ENCODE measurements around the gene SREK1.

SREK1 gene

DNA sequence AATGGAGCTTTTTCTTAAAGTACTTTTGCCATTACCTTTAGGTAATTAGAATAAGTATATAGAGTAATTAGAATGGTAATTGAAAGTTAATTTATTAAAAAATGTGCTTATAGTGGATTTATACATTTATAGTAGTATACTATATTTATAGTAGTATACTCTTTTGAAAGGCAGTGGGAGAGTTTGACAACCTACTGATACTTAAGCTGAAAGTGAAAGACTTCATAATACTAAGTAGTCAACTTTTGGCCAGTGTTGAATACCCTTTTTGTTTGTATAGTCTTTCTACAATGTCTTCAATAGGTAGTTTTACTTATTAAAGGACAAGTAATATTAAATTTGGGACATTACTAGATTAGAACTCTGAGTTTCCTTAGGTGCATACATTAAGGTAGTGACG, 12.9 kb downstream of the SREK1 start:
- Histone ChIP-seq H3F3A (ENCODE audit: insufficient read depth) (peaks cover 20% of the 10 kb centered on the region; the same call in 1 of the 2 replicates), H3K27ac (ENCODE audit: low read depth, low read length) (no peak overlapping the region), H3K9me3 (ENCODE audit: insufficient read depth, low read length) (no peaks in the 10 kb centered on the region), H4K20me1 (ENCODE audit: low read depth, low read length) (peaks cover 37% of the 10 kb centered on the region), H3K4me2 (ENCODE audit: low read depth, low read length, poor library complexity, severe bottlenecking) (no peak overlapping the region), H3K9me2 (replicated peaks; ENCODE audit: insufficient read depth, low read length) (no peaks in the 10 kb centered on the region), H2AFZ (ENCODE audit: low read depth, low read length, severe bottlenecking) (no peak overlapping the region), H3K36me3 (ENCODE audit: low read length) (peaks cover 71% of the 10 kb centered on the region), H3K27me3 (ENCODE audit: low read length) (no peaks in the 10 kb centered on the region), H3K79me2 (ENCODE audit: insufficient read depth, low read length) (peaks cover 57% of the 10 kb centered on the region), H3K4me3 (ENCODE audit: insufficient read depth, low read length, poor library complexity, severe bottlenecking) (no peak overlapping the region), H3K9ac (ENCODE audit: low read length) (no peak overlapping the region)
- TF ChIP-seq, protein P1, sequence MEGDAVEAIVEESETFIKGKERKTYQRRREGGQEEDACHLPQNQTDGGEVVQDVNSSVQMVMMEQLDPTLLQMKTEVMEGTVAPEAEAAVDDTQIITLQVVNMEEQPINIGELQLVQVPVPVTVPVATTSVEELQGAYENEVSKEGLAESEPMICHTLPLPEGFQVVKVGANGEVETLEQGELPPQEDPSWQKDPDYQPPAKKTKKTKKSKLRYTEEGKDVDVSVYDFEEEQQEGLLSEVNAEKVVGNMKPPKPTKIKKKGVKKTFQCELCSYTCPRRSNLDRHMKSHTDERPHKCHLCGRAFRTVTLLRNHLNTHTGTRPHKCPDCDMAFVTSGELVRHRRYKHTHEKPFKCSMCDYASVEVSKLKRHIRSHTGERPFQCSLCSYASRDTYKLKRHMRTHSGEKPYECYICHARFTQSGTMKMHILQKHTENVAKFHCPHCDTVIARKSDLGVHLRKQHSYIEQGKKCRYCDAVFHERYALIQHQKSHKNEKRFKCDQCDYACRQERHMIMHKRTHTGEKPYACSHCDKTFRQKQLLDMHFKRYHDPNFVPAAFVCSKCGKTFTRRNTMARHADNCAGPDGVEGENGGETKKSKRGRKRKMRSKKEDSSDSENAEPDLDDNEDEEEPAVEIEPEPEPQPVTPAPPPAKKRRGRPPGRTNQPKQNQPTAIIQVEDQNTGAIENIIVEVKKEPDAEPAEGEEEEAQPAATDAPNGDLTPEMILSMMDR (IDR thresholded peaks at IDR 0.05; ENCODE audit: insufficient read depth, low read length, poor library complexity, severe bottlenecking) = no peak
- TF ChIP-seq EZH2phosphoT487 (conservative IDR thresholded peaks at IDR 0.05; ENCODE audit: low read length) = no peak

DNA sequence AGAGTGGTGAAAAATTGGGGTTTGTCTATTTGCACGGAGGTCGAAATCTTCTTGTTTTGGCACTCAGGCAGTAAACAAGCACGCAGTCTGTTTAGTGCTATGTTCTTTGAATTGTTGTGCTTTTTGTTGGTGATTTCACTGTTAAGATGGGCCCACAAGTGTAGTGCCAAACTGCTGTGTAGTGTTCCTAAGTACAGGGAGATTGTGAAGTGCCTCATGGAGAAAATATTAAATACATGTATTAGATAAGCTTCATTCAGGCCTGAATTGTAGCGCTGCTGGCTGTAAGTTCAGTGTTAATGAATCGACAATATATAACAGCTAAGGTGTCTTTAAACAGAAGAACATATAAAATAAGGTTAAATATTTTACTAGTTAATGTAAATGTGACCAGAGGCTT, 17.3 kb downstream of the SREK1 start:
- Histone ChIP-seq H3K27me3 (ENCODE audit: low read length) (no peaks in the 10 kb centered on the region), H3K9me2 (replicated peaks; ENCODE audit: insufficient read depth, low read length) (no peaks in the 10 kb centered on the region), H3K4me2 (ENCODE audit: low read depth, low read length, poor library complexity, severe bottlenecking) (no peak overlapping the region), H3K79me2 (ENCODE audit: insufficient read depth, low read length) (peaks cover 14% of the 10 kb centered on the region; the same call in 1 of the 2 replicates), H2AFZ (ENCODE audit: low read depth, low read length, severe bottlenecking) (no peak overlapping the region), H3F3A (ENCODE audit: insufficient read depth) (0 out of 2 replicates have a peak, but pooled peaks cover 5% of the 10 kb centered on the region), H3K4me3 (ENCODE audit: insufficient read depth, low read length, poor library complexity, severe bottlenecking) (no peak overlapping the region), H4K20me1 (ENCODE audit: low read depth, low read length) (peaks cover 1% of the 10 kb centered on the region; the same call in 1 of the 2 replicates), H3K27ac (ENCODE audit: low read depth, low read length) (no peak overlapping the region), H3K9ac (ENCODE audit: low read length) (no peak overlapping the region), H3K9me3 (ENCODE audit: insufficient read depth, low read length) (no peaks in the 10 kb centered on the region), H3K36me3 (ENCODE audit: low read length) (peaks cover 72% of the 10 kb centered on the region)
- TF ChIP-seq, protein P1 (IDR thresholded peaks at IDR 0.05; ENCODE audit: insufficient read depth, low read length, poor library complexity, severe bottlenecking) = no peak
- no peak for TF ChIP-seq EZH2phosphoT487 (conservative IDR thresholded peaks at IDR 0.05; ENCODE audit: low read length)

DNA sequence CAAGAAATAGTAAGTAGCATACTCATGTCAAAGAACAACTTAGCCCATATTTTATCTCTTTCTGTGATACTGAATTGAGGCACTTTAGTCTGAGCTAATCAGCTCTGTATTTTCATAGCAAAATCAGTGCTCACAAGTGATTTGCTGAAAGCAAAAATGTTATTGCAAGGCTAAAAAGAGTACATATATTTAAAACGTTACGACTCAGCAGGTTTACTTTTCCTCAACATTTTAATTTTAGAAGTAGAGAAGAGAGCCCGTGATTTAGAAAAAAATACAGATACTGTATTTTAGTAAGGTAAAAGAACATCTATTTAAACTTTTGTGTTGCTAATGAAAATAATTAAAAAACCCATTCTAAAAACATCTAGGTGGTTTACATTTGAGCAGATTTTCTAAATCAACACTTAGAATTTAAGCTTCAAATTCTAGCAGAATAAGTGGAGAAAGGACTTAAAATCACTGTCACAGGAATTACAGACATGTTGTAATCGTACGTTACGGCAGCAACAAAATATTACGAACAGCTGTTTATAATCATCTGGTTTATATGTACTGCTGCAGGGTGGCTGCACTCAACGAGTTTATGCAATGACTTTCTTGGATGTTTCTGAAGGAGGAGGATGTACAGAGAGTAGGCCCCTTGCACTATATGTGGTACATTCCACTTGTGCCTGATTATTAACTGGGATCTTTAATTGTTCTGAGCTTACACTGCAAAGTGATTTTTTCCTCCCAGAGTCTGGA, 20.1 kb downstream of the SREK1 start:
- Histone ChIP-seq H3K27ac (ENCODE audit: low read depth, low read length) (no peak overlapping the region), H3K9me2 (replicated peaks; ENCODE audit: insufficient read depth, low read length) (no peaks in the 10 kb centered on the region), H3K9me3 (ENCODE audit: insufficient read depth, low read length) (no peaks in the 10 kb centered on the region), H3K4me2 (ENCODE audit: low read depth, low read length, poor library complexity, severe bottlenecking) (no peak overlapping the region), H4K20me1 (ENCODE audit: low read depth, low read length) (no peaks in the 10 kb centered on the region), H3K27me3 (ENCODE audit: low read length) (no peaks in the 10 kb centered on the region), H3K9ac (ENCODE audit: low read length) (no peak overlapping the region), H3K79me2 (ENCODE audit: insufficient read depth, low read length) (no peaks in the 10 kb centered on the region; the same call in 1 of the 2 replicates), H3K4me3 (ENCODE audit: insufficient read depth, low read length, poor library complexity, severe bottlenecking) (no peak overlapping the region), H3F3A (ENCODE audit: insufficient read depth) (peaks cover 19% of the 10 kb centered on the region; the same call in 1 of the 2 replicates), H3K36me3 (ENCODE audit: low read length) (peaks cover 63% of the 10 kb centered on the region), H2AFZ (ENCODE audit: low read depth, low read length, severe bottlenecking) (no peak overlapping the region)
- TF ChIP-seq, protein P1 (IDR thresholded peaks at IDR 0.05; ENCODE audit: insufficient read depth, low read length, poor library complexity, severe bottlenecking) = no peak
- no peak for TF ChIP-seq EZH2phosphoT487 (conservative IDR thresholded peaks at IDR 0.05; ENCODE audit: low read length)
